HEK293 (cell line): ENCODE results near the gene AMZ1.

ENCODE experiments used
- ATF2 ChIP-seq: fragments of 450-650 bp; formaldehyde crosslinking; IDR thresholded peaks from 2 replicates; pipeline ENCODE4 v1.5.1; 2016; ENCODE audit warnings: missing biosample characterization, missing genetic modification characterization, low read depth
- CTCF ChIP-seq: fragments of 450-650 bp; formaldehyde crosslinking; IDR thresholded peaks from 2 replicates; pipeline ENCODE4 v1.5.1; 2016; ENCODE audit warnings: missing biosample characterization, missing genetic modification characterization
- PBX3 ChIP-seq: sonication (generic); formaldehyde crosslinking; IDR thresholded peaks from 2 replicates; pipeline ENCODE4 v1.8.1; 2022; ENCODE audit warnings: mild to moderate bottlenecking, moderate library complexity, missing genetic modification reagents
- REST ChIP-seq: fragments of 450-650 bp; formaldehyde crosslinking; IDR thresholded peaks from 2 replicates; pipeline ENCODE4 v1.5.1; 2016; ENCODE audit warnings: missing biosample characterization, missing genetic modification characterization
- ZBTB21 ChIP-seq: fragments of 450-650 bp; formaldehyde crosslinking; IDR thresholded peaks from 2 replicates; pipeline ENCODE4 v1.5.1; 2017; ENCODE audit warnings: missing biosample characterization, missing genetic modification characterization
- ZNF10 ChIP-seq: fragments of 450-650 bp; formaldehyde crosslinking; IDR thresholded peaks from 2 replicates; pipeline ENCODE4 v1.5.1; 2017; ENCODE audit warnings: missing biosample characterization, missing genetic modification characterization
- ZNF112 ChIP-seq: fragments of 450-650 bp; formaldehyde crosslinking; IDR thresholded peaks from 2 replicates; pipeline ENCODE4 v1.5.0; 2017; ENCODE audit warnings: missing biosample characterization, missing genetic modification characterization
- ZNF19 ChIP-seq: fragments of 450-650 bp; formaldehyde crosslinking; IDR thresholded peaks from 2 replicates; pipeline ENCODE4; 2016; ENCODE audit warnings: missing biosample characterization, missing genetic modification characterization, low read depth
- ZNF223 ChIP-seq: fragments of 450-650 bp; formaldehyde crosslinking; IDR thresholded peaks from 2 replicates; pipeline ENCODE4 v1.5.1; 2016; ENCODE audit warnings: missing biosample characterization, missing genetic modification characterization
- ZNF24 ChIP-seq: fragments of 450-650 bp; formaldehyde crosslinking; IDR thresholded peaks from 2 replicates; pipeline ENCODE4 v1.5.1; 2016; ENCODE audit warnings: missing biosample characterization, missing genetic modification characterization
- ZNF311 ChIP-seq: fragments of 450-650 bp; formaldehyde crosslinking; IDR thresholded peaks from 2 replicates; pipeline ENCODE4 v1.5.1; 2017; ENCODE audit warnings: missing biosample characterization, missing genetic modification characterization, borderline replicate concordance
- ZNF449 ChIP-seq: fragments of 450-650 bp; formaldehyde crosslinking; IDR thresholded peaks from 2 replicates; pipeline ENCODE4 v1.5.1; 2017; ENCODE audit warnings: missing biosample characterization, mild to moderate bottlenecking, missing genetic modification characterization, moderate library complexity
- ZNF707 ChIP-seq: fragments of 450-650 bp; formaldehyde crosslinking; IDR thresholded peaks from 2 replicates; pipeline ENCODE4 v1.5.1; 2016; ENCODE audit warnings: missing biosample characterization, missing genetic modification characterization

GRCh38 chr7:2680256-2680655, 7.7 kb upstream of the AMZ1 start:
- TF ChIP-seq ZNF223 (no peak), CTCF (tag by site-specific recombination) (no peak), ZNF449 (no peak), REST (tag by site-specific recombination) (no peak), ZNF707 (tag by site-specific recombination) (no peak), ZNF10 (tag by site-specific recombination) (no peak), ATF2 (tag by site-specific recombination) (no peak), ZNF19 (no peak), ZBTB21 (tag by site-specific recombination) (no peak), ZNF24 (no peak), ZNF112 (tag by site-specific recombination) (no peak), PBX3 (CRISPR knock-in tag) (no peak), ZNF311 (no peak)
